A549 (cell line): ENCODE measurements around the gene DNM3. TPM values are rescaled to one million over a fixed set of nuclear protein-coding genes. Genes with fewer than 3 reads are reported as not detected.

Source experiments
- ATAC-seq, 2 experiments: fragments of 200-7000 bp in 1 of 2; fragments of >200 bp in 1 of 2; cut with Nextera tagmentation in 1 of 2; cut with Tn5 transposase in 1 of 2; 3 replicates each; pipeline versions ENCODE4 v1.8.0 to v1.9.1; 2018 to 2020; ENCODE audit warnings: mild to moderate bottlenecking in 1 of 2, moderate library complexity in 1 of 2
- CTCF ChIA-PET: fragments of 300-600 bp; sonication (Branson Sonifier 250); formaldehyde crosslinking; extraction: SDS; loops from one replicate; lab custom pipeline; 2021; ENCODE audit warnings: antibody characterized with exemption, inconsistent platforms; lab: Yijun Ruan, JAX
- POLR2A ChIA-PET: fragments of 350-600 bp; formaldehyde crosslinking; extraction: SDS; loops from one replicate; lab custom pipeline; 2021; ENCODE audit warnings: antibody characterized with exemption, inconsistent platforms; lab: Yijun Ruan, JAX
- DNase-seq, 2 experiments: peaks; one replicate each; pipeline versions ENCODE4 v3.0.0 to v3.0.0-alpha.2; 2011 to 2016; ENCODE audit warnings: low read depth in 1 of 2, low spot score in 1 of 2
- FAIRE-seq: peaks from 2 replicates; lab custom pipeline; 2011; peaks lifted over from hg19 to GRCh38; lab: Jason Lieb, UNC
- H3K27ac ChIP-seq, 2 experiments: fragments of >200 bp; sonication (Bioruptor Twin); formaldehyde crosslinking; 3 replicates each; pipeline ENCODE4 v1.5.1; 2016 to 2017
- H3K4me1 ChIP-seq: fragments of >200 bp; sonication (Bioruptor Twin); formaldehyde crosslinking; 3 replicates; pipeline ENCODE4 v1.6.1; 2016
- H3K4me2 ChIP-seq: fragments of >200 bp; sonication (Bioruptor Twin); formaldehyde crosslinking; 3 replicates; pipeline ENCODE4 v1.6.1; 2016
- H3K4me3 ChIP-seq: fragments of >200 bp; sonication (Bioruptor Twin); formaldehyde crosslinking; 3 replicates; pipeline ENCODE4 v1.5.1; 2016
- H3K9me3 ChIP-seq: fragments of >200 bp; sonication (Bioruptor Twin); formaldehyde crosslinking; 3 replicates; pipeline ENCODE4 v1.6.1; 2016
- BHLHE40 ChIP-seq: IDR thresholded peaks from 2 replicates; pipeline ENCODE4 v1.6.1; 2012; ENCODE audit warnings: low read depth, low read length, inconsistent platforms
- EP300 ChIP-seq, 2 experiments: fragments of >200 bp; sonication (Bioruptor Twin); formaldehyde crosslinking; IDR thresholded peaks; 2 replicates in 1 of 2; 3 replicates in 1 of 2; pipeline ENCODE4 v1.6.1; 2016 to 2017
- FOSL2 ChIP-seq, 2 experiments: fragments of 450-650 bp in 1 of 2; fragments of >200 bp in 1 of 2; sonication (Bioruptor Twin) in 1 of 2; formaldehyde crosslinking; IDR thresholded peaks; 2 replicates each; pipeline versions ENCODE4 v1.5.0 to v1.6.1; 2016 to 2020; ENCODE audit warnings: mild to moderate bottlenecking in 1 of 2, moderate library complexity in 1 of 2
- GATA3 ChIP-seq: IDR thresholded peaks from 2 replicates; pipeline ENCODE4 v1.6.1; 2012; ENCODE audit warnings: borderline replicate concordance
- HOXB13 ChIP-seq: fragments of 250-450 bp; sonication (Bioruptor Pico); IDR thresholded peaks from 2 replicates; pipeline ENCODE4 v1.5.0; 2020; ENCODE audit warnings: low read depth, mild to moderate bottlenecking, moderate library complexity
- HOXB5 ChIP-seq: fragments of 250-450 bp; sonication (Bioruptor Pico); IDR thresholded peaks from 2 replicates; pipeline ENCODE4 v1.5.0; 2020; ENCODE audit warnings: mild to moderate bottlenecking, moderate library complexity
- JUNB ChIP-seq: fragments of >200 bp; sonication (Bioruptor Twin); formaldehyde crosslinking; IDR thresholded peaks from 2 replicates; pipeline ENCODE4 v1.6.1; 2016
- KDM1A ChIP-seq: fragments of 200-600 bp; sonication (generic); IDR thresholded peaks from 2 replicates; pipeline ENCODE4 v1.6.1; 2016; ENCODE audit warnings: low read depth, mild to moderate bottlenecking
- MAFK ChIP-seq: fragments of 450-650 bp; IDR thresholded peaks from 2 replicates; pipeline ENCODE4 v1.6.1; 2014; ENCODE audit not compliant: partially characterized antibody
- MYC ChIP-seq: IDR thresholded peaks from 2 replicates; pipeline ENCODE4 v1.6.1; 2012; ENCODE audit warnings: mild to moderate bottlenecking, inconsistent platforms, low read length, improper control_type of control experiment, borderline replicate concordance
- POLR2AphosphoS2 ChIP-seq: conservative IDR thresholded peaks from 2 replicates; pipeline ENCODE4 v1.6.1; 2012; ENCODE audit warnings: low read length, improper control_type of control experiment, inconsistent platforms
- RARB ChIP-seq: fragments of 250-450 bp; sonication (Bioruptor Pico); IDR thresholded peaks from 2 replicates; pipeline ENCODE4 v1.8.0; 2021; ENCODE audit warnings: mild to moderate bottlenecking, moderate library complexity
- ZNF302 ChIP-seq: fragments of 250-450 bp; sonication (Bioruptor Pico); IDR thresholded peaks from 2 replicates; pipeline ENCODE4 v1.9.0; 2021; ENCODE audit warnings: inconsistent platforms, mild to moderate bottlenecking, moderate library complexity
- WGBS: methylation state at CpG from one replicate; pipeline ENCODE4 v1.1.6; 2017; ENCODE audit errors: missing lambda C conversion rate; 5-methylcytosine and 5-hydroxymethylcytosine counted together
- polyA plus RNA-seq, 4 experiments: library from polyadenylated mRNA; depleted of rRNA in 3 of 4; stranded (reverse); fragments of >200 nt; fragmentation: RNase III in 1 of 4; extraction: RNeasy Plus Mini Kit Qiagen cat#74134 plus additional on column Dnase treatment in 1 of 4; gene quantifications; 2 replicates in 3 of 4; 3 replicates in 1 of 4; pipeline ENCODE4 v1.2.3, GENCODE V29; 2011 to 2017
- TF ChIP-seq, protein P1 (sequence below): fragments of 200-600 bp; sonication (generic); IDR thresholded peaks from 2 replicates; pipeline ENCODE4 v1.6.1; 2016; ENCODE audit warnings: antibody characterized with exemption, mild to moderate bottlenecking, moderate library complexity
- TF ChIP-seq, protein P2 (sequence below): fragments of >200 bp; sonication (Bioruptor Twin); formaldehyde crosslinking; IDR thresholded peaks from 2 replicates; pipeline ENCODE4 v1.6.1; 2016
- TF ChIP-seq, protein P3 (sequence below): fragments of >200 bp; sonication (Bioruptor Twin); formaldehyde crosslinking; IDR thresholded peaks from 3 replicates; pipeline ENCODE4 v1.6.1; 2016

Gene DNM3
- polyA plus RNA-seq, 2 of the 4 experiments (the other 2 are of a cell fraction), result 0.57 to 1.5 TPM

DNA sequence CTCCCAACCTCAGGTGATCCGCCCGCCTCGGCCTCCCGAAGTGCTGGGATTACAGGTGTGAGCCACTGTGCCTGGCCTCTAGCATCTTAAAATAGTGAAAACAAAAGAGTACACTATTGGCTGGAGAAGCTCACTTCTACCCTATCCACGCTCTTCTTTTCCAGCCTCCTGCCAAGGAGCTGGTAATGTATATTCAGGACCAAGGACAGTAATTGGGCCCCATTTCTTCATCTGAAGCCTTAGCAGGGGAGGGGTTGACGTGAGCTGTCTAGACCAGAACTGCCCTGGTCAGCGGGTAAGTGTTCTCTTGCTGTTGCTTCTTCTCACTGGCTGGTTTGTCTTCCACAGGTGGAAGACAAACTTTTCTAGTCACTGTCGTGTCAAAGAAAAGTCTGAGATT, 70.2 kb downstream of the DNM3 start:
- ChIA-PET CTCF (interaction anchor here (0.6 kb wide), 1 partner anchor 443 kb away, joined by 4 read pairs; no protein-coding TSS in a partner anchor), POLR2A (no interaction called here)
- FAIRE-seq, result no peak
- peak in 1 of 2 experiments; percentile 32; a peak in 3 of 6 replicates for ATAC-seq
- TF ChIP-seq HOXB13, result no peak
- no peak for TF ChIP-seq RARB (CRISPR knock-in tag)
- TF ChIP-seq FOSL2 (IDR thresholded peaks at IDR 0.05), result no peak
- TF ChIP-seq FOSL2 (CRISPR knock-in tag; IDR thresholded peaks at IDR 0.05), result no peak
- TF ChIP-seq ZNF302 (CRISPR knock-in tag), result no peak
- TF ChIP-seq, protein P1, sequence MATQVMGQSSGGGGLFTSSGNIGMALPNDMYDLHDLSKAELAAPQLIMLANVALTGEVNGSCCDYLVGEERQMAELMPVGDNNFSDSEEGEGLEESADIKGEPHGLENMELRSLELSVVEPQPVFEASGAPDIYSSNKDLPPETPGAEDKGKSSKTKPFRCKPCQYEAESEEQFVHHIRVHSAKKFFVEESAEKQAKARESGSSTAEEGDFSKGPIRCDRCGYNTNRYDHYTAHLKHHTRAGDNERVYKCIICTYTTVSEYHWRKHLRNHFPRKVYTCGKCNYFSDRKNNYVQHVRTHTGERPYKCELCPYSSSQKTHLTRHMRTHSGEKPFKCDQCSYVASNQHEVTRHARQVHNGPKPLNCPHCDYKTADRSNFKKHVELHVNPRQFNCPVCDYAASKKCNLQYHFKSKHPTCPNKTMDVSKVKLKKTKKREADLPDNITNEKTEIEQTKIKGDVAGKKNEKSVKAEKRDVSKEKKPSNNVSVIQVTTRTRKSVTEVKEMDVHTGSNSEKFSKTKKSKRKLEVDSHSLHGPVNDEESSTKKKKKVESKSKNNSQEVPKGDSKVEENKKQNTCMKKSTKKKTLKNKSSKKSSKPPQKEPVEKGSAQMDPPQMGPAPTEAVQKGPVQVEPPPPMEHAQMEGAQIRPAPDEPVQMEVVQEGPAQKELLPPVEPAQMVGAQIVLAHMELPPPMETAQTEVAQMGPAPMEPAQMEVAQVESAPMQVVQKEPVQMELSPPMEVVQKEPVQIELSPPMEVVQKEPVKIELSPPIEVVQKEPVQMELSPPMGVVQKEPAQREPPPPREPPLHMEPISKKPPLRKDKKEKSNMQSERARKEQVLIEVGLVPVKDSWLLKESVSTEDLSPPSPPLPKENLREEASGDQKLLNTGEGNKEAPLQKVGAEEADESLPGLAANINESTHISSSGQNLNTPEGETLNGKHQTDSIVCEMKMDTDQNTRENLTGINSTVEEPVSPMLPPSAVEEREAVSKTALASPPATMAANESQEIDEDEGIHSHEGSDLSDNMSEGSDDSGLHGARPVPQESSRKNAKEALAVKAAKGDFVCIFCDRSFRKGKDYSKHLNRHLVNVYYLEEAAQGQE, result peak; percentile 88
- TF ChIP-seq, protein P2, sequence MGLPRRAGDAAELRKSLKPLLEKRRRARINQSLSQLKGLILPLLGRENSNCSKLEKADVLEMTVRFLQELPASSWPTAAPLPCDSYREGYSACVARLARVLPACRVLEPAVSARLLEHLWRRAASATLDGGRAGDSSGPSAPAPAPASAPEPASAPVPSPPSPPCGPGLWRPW, result no peak
- H3K4me1 ChIP-seq, result peaks cover 30% of the 10 kb centered on the region
- no peak overlapping the region for H3K4me3 ChIP-seq
- no peak overlapping the region for H3K4me2 ChIP-seq
- H3K27ac ChIP-seq, result peak overlapping the region; percentile 68 to 81; a peak in 4 of 6 replicates
- WGBS, result 98% methylated on average over 8 of the region's 8 CpGs
- DNase-seq, result peak in 1 of 2 experiments; percentile 23
- no peaks in the 10 kb centered on the region for H3K9me3 ChIP-seq

DNA sequence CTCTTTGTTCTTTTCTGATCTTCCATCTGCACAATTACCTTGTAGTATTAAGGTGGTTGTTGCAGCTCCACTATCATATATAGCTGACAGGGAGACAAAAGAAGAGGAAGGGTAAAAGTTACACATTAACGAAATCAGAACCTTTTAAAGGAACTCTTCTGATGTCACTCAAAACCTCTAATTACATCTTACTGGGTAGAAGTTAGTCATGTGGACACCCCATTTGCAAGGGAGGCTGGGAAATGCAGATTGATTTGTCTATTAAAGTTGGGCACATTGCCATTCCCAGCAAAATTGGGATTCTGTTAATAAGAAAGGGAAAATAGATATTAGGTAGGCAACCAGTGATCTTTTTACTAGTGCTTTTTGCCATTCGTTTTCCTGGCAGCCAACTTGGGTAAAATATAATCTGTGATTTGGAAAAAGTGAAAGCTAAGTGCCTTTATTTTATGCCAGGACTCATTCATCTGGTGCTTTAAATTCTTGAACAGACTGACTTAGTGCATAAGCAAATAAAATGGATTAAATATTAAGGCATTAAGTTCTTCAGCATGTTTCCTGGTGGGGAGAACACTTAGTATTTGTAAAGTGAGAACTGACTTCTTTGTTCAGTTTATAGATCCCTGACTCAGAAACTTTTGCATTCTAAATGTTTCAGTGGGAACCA, 71.3 kb downstream of the DNM3 start:
- Histone ChIP-seq H3K4me3 (no peak overlapping the region), H3K4me1 (peaks cover 38% of the 10 kb centered on the region), H3K9me3 (no peaks in the 10 kb centered on the region), H3K27ac (peak overlapping the region; percentile 68 to 81), H3K4me2 (peak overlapping the region; percentile 71)
- CTCF ChIA-PET, result no interaction called here
- FAIRE-seq (no peak), ATAC-seq (peak; percentile 55 to 62; a peak in 5 of 6 replicates), DNase-seq (peak; percentile 25 to 72)
- 0 out of 2 replicates have a peak, but pooled peaks have one; percentile 29 for TF ChIP-seq HOXB5 (CRISPR knock-in tag)
- TF ChIP-seq KDM1A, result no peak
- POLR2A ChIA-PET, result no interaction called here
- WGBS, result 28% methylated on average over 2 of the region's 2 CpGs

DNA sequence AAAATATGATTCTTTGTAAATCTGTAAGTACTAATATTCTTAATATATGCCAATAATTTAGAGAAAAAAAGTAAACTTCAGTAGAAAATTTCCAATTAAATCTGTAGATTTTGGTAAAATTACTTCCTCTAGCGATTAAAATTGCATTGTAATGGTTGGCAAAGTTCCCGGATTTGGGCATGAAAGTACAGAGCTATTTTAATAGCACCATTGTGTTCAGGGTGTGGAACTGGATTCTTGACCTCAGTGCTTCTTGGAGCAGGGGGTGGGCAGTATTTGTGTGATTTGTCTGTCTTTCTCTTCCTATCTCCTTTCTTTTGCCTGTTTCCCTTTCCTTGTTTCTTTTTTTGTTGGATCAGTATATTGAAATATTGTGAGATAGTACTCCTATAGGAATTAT, 72.1 kb downstream of the DNM3 start:
- DNase-seq (peak; percentile 30 to 87), FAIRE-seq (no peak), ATAC-seq (peak; percentile 56 to 85; a peak in 3 of 6 replicates)
- no peaks in the 10 kb centered on the region for H3K9me3 ChIP-seq
- TF ChIP-seq POLR2AphosphoS2 (no peak), MAFK (peak; percentile 53)
- WGBS, result 0% methylated on average over 2 of the region's 2 CpGs
- H3K4me1 ChIP-seq, result peaks cover 38% of the 10 kb centered on the region
- ChIA-PET CTCF (interaction anchor here (2.0 kb wide), 1 partner anchor 8 kb away, joined by 5 read pairs; no protein-coding TSS in a partner anchor), POLR2A (no interaction called here)
- peak overlapping the region; percentile 81 to 84 for H3K27ac ChIP-seq
- H3K4me3 ChIP-seq, result no peak overlapping the region
- H3K4me2 ChIP-seq, result peak overlapping the region; percentile 71

DNA sequence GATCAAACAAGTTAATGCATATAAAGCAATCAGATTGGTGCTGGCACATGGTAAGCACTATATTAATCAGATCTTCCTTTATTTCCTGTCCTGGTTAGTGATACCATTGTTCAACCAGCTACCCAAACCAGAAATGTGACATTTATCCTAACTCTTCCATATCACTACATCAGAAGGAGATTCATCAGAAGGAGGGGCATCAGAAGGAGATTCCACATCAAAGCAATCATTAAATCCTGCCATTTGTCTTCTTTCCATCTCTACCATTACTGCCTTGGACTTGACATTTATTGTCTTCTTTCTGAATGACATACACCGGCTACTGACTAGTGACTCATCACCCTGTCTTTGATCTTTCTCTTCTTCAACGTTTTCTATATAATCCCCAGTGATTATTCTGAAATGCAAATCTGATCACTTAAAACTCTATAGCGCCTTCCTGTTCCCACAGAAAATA, 75.0 kb downstream of the DNM3 start:
- 26% methylated on average over 3 of the region's 3 CpGs for WGBS
- no peaks in the 10 kb centered on the region for H3K9me3 ChIP-seq
- CTCF ChIA-PET, result interaction anchor here (0.7 to 1.2 kb wide), 4 partner anchors 37 to 664 kb away, joined by 3 read pairs; no protein-coding TSS in a partner anchor
- FAIRE-seq, result no peak
- no peak for ATAC-seq
- DNase-seq, result no peak
- H3K27ac ChIP-seq, result peak overlapping the region in 1 of 2 experiments; percentile 24; a peak in 2 of 6 replicates
- POLR2A ChIA-PET, result no interaction called here
- TF ChIP-seq BHLHE40, result no peak
- 0 out of 2 replicates have a peak, but pooled peaks have one; percentile 7 for TF ChIP-seq FOSL2 (IDR thresholded peaks at IDR 0.05)
- 0 out of 2 replicates have a peak, but pooled peaks have one; percentile 39 for TF ChIP-seq FOSL2 (CRISPR knock-in tag; IDR thresholded peaks at IDR 0.05)
- TF ChIP-seq, protein P3, sequence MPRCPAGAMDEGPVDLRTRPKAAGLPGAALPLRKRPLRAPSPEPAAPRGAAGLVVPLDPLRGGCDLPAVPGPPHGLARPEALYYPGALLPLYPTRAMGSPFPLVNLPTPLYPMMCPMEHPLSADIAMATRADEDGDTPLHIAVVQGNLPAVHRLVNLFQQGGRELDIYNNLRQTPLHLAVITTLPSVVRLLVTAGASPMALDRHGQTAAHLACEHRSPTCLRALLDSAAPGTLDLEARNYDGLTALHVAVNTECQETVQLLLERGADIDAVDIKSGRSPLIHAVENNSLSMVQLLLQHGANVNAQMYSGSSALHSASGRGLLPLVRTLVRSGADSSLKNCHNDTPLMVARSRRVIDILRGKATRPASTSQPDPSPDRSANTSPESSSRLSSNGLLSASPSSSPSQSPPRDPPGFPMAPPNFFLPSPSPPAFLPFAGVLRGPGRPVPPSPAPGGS, result no peak
- no peak for TF ChIP-seq MYC
- peak; percentile 39 for TF ChIP-seq JUNB
- TF ChIP-seq KDM1A, result no peak
- peak; percentile 53; the same call in 1 of the 2 replicates for TF ChIP-seq GATA3
- 0 out of 5 replicates have a peak, but pooled peaks of 1 of the 2 experiments have one; percentile 19 for TF ChIP-seq EP300 (IDR thresholded peaks at IDR 0.05)
- TF ChIP-seq, all 56 proteins: peak for 4
- Histone ChIP-seq H3K4me3 (no peak overlapping the region), H3K4me2 (peak overlapping the region; percentile 14; the same call in 2 of the 3 replicates), H3K4me1 (peaks cover 38% of the 10 kb centered on the region)
